ENCODE results near the gene USP35.

DNA sequence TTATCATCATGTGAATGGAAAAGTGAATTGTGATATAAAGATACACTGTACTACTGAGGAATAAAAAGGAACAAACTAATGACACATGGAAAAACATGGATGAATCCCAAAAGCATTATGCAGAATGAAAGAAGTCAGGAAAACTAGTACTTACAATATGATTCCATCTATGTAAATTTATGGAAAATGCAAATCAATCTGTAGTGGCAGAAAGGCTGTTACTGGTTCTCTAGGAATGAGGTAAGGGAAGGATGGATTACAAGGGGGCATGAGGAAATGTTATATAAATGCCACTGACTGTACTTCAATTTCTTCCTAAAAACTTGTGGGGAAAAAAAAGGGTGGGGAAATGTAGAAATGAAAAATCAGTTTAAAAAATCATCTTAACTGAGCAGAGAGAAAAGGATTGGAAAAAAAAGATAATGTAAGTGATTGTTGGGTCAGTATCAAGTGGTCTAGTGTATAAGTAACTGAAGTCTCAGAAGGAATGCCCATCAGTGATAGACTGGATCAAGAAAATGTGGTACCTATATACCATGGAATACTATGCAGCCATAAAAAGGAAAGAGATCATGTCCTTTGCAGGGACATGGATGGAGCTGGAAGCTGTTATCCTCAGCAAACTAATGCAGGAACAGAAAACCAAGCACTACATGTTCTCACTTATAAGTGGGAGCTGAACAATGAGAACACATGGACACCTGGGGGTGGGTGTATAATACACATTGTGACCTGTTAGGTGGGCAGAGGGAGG, 48.8 kb downstream of the USP35 start:
- TF ChIP-seq, protein P1, sequence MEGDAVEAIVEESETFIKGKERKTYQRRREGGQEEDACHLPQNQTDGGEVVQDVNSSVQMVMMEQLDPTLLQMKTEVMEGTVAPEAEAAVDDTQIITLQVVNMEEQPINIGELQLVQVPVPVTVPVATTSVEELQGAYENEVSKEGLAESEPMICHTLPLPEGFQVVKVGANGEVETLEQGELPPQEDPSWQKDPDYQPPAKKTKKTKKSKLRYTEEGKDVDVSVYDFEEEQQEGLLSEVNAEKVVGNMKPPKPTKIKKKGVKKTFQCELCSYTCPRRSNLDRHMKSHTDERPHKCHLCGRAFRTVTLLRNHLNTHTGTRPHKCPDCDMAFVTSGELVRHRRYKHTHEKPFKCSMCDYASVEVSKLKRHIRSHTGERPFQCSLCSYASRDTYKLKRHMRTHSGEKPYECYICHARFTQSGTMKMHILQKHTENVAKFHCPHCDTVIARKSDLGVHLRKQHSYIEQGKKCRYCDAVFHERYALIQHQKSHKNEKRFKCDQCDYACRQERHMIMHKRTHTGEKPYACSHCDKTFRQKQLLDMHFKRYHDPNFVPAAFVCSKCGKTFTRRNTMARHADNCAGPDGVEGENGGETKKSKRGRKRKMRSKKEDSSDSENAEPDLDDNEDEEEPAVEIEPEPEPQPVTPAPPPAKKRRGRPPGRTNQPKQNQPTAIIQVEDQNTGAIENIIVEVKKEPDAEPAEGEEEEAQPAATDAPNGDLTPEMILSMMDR (IDR thresholded peaks at IDR 0.05) = no peak
- no peak for TF ChIP-seq POLR2A (IDR thresholded peaks at IDR 0.05)

Measured in adrenal gland (tissue), 5 donors.